ENCODE results near the gene HDAC4. TPM values are rescaled to one million over a fixed set of nuclear protein-coding genes. Genes with fewer than 3 reads are reported as not detected.
A peak's percentile ranks its signal among the peaks of the same experiment; 100 is the strongest.

Gene HDAC4
- total RNA-seq, 1 donor from 2014 or later, result 7.8 TPM

- no peak for DNase-seq (ENCODE audit: low read depth)
Measured at GRCh38 chr2:239025951-239026461, 374.8 kb downstream of the HDAC4 start.

GRCh38 chr2:239025096-239025801 is 375.6 kb downstream of the HDAC4 start:
- peaks cover 15% of the 10 kb centered on the region for H3K27me3 ChIP-seq (ENCODE audit: control insufficient read depth, insufficient read depth, low read length)
- H3K4me3 ChIP-seq (ENCODE audit: low read depth, low read length), result no peak overlapping the region
- no peaks in the 10 kb centered on the region for H3K36me3 ChIP-seq (ENCODE audit: control insufficient read depth, insufficient read depth, low read length)
- DNase-seq (ENCODE audit: low read depth), result peak; percentile 38
- no peak for TF ChIP-seq CTCF (IDR thresholded peaks at IDR 0.05; ENCODE audit: insufficient read depth, low read length, poor library complexity, severe bottlenecking)

More at GRCh38 chr2:239025951-239026461, 374.8 kb downstream of the HDAC4 start:
- no peak overlapping the region for H3K4me3 ChIP-seq (ENCODE audit: low read depth, low read length)
- no peaks in the 10 kb centered on the region for H3K36me3 ChIP-seq (ENCODE audit: control insufficient read depth, insufficient read depth, low read length)
- H3K27me3 ChIP-seq (ENCODE audit: control insufficient read depth, insufficient read depth, low read length), result peaks cover 9% of the 10 kb centered on the region
- TF ChIP-seq CTCF (IDR thresholded peaks at IDR 0.05; ENCODE audit: insufficient read depth, low read length, poor library complexity, severe bottlenecking), result no peak

- no peaks in the 10 kb centered on the region for H3K36me3 ChIP-seq (ENCODE audit: control insufficient read depth, insufficient read depth, low read length)
Measured at GRCh38 chr2:239024226-239024625, 376.6 kb downstream of the HDAC4 start.

GRCh38 chr2:239022437-239023260 is 378.2 kb downstream of the HDAC4 start:
- no peak for TF ChIP-seq CTCF (IDR thresholded peaks at IDR 0.05; ENCODE audit: insufficient read depth, low read length, poor library complexity, severe bottlenecking)
- no peak for DNase-seq (ENCODE audit: low read depth)
- Histone ChIP-seq H3K4me3 (ENCODE audit: low read depth, low read length) (no peak overlapping the region), H3K27me3 (ENCODE audit: control insufficient read depth, insufficient read depth, low read length) (peaks cover 18% of the 10 kb centered on the region), H3K36me3 (ENCODE audit: control insufficient read depth, insufficient read depth, low read length) (no peaks in the 10 kb centered on the region)

More at GRCh38 chr2:239024226-239024625, 376.6 kb downstream of the HDAC4 start:
- no peak overlapping the region for H3K4me3 ChIP-seq (ENCODE audit: low read depth, low read length)
- no peak for TF ChIP-seq CTCF (IDR thresholded peaks at IDR 0.05; ENCODE audit: insufficient read depth, low read length, poor library complexity, severe bottlenecking)
- DNase-seq (ENCODE audit: low read depth), result no peak
- H3K27me3 ChIP-seq (ENCODE audit: control insufficient read depth, insufficient read depth, low read length), result peaks cover 17% of the 10 kb centered on the region

GRCh38 chr2:239021651-239022436 is 379.0 kb downstream of the HDAC4 start:
- Histone ChIP-seq H3K36me3 (ENCODE audit: control insufficient read depth, insufficient read depth, low read length) (no peaks in the 10 kb centered on the region), H3K27me3 (ENCODE audit: control insufficient read depth, insufficient read depth, low read length) (peaks cover 17% of the 10 kb centered on the region), H3K4me3 (ENCODE audit: low read depth, low read length) (no peak overlapping the region)
- no peak for DNase-seq (ENCODE audit: low read depth)
- no peak for TF ChIP-seq CTCF (IDR thresholded peaks at IDR 0.05; ENCODE audit: insufficient read depth, low read length, poor library complexity, severe bottlenecking)

All from kidney epithelial cell (primary cell).